Endothelial cell of umbilical vein (primary cell): Measurements from ENCODE around the gene ARHGAP10. TPM values are rescaled to one million over a fixed set of nuclear protein-coding genes. Genes with fewer than 3 reads are reported as not detected.

ENCODE experiments used
- BruUV-seq: library from RNA; stranded (reverse); fragments of 400-500 nt; replicated peaks from 2 replicates; lab custom pipeline; 2021; lab: Mats Ljungman, UMichigan
- CTCF ChIA-PET: fragments of 300-600, 350-600 bp; sonication (Branson Sonifier 250); formaldehyde crosslinking; loops from one replicate; lab custom pipeline; 2021; ENCODE audit warnings: antibody characterized with exemption, inconsistent platforms; lab: Charles Lee
- POLR2A ChIA-PET: fragments of 300-600, 350-600 bp; sonication (Branson Sonifier 250); formaldehyde crosslinking; loops from one replicate; lab custom pipeline; 2021; ENCODE audit warnings: antibody characterized with exemption, inconsistent platforms; lab: Charles Lee
- DNase-seq: peaks from one replicate; pipeline ENCODE4 v3.0.0-alpha.2; 2011; ENCODE audit warnings: low read depth, low spot score
- FAIRE-seq: peaks from 2 replicates; lab custom pipeline; 2011; peaks lifted over from hg19 to GRCh38; lab: Jason Lieb, UNC
- H2AFZ ChIP-seq: 2 replicates; pipeline ENCODE4 v1.6.0; 2012; ENCODE audit warnings: low read depth, low read length, control low read depth, inconsistent platforms
- H3K27ac ChIP-seq: 2 replicates; pipeline ENCODE4 v1.5.1; 2011; ENCODE audit warnings: low read depth, mild to moderate bottlenecking, control low read depth, low read length, moderate library complexity; ENCODE audit not compliant: insufficient read depth
- H3K27me3 ChIP-seq, 2 experiments: 2 replicates each; pipeline versions ENCODE4 v1.6.0 to v1.6.1; 2011; ENCODE audit warnings: low read length in 2 of 2, mixed read lengths in 1 of 2; ENCODE audit not compliant: control insufficient read depth in 2 of 2, insufficient read depth in 2 of 2
- H3K36me3 ChIP-seq, 2 experiments: 2 replicates in 1 of 2; 3 replicates in 1 of 2; pipeline ENCODE4 v1.5.1; 2011; ENCODE audit warnings: low read length in 2 of 2, mild to moderate bottlenecking in 1 of 2, moderate library complexity in 1 of 2; ENCODE audit not compliant: control insufficient read depth in 2 of 2, insufficient read depth in 2 of 2; ENCODE audit errors: extremely low read depth in 1 of 2
- H3K4me1 ChIP-seq: 3 replicates; pipeline ENCODE4 v1.5.1; 2011; ENCODE audit warnings: mild to moderate bottlenecking, low read length; ENCODE audit not compliant: control insufficient read depth, insufficient read depth; ENCODE audit errors: extremely low read depth
- H3K4me2 ChIP-seq: 2 replicates; pipeline ENCODE4 v1.6.1; 2011; ENCODE audit warnings: low read length, control low read depth, mixed read lengths; ENCODE audit not compliant: insufficient read depth
- H3K4me3 ChIP-seq, 3 experiments: fragments of 200-600 bp in 1 of 3; sonication (generic), shearing (Covaris generic) in 1 of 3; replicated peaks in 1 of 3; 2 replicates each; pipeline ENCODE4 v1.5.1; 2011 to 2016; ENCODE audit warnings: control low read depth in 3 of 3, low read length in 3 of 3, mild to moderate bottlenecking in 2 of 3, inconsistent platforms in 1 of 3, low read depth in 1 of 3, moderate library complexity in 1 of 3; ENCODE audit not compliant: insufficient read depth in 1 of 3
- H3K79me2 ChIP-seq: 2 replicates; pipeline ENCODE4 v1.6.0; 2012; ENCODE audit warnings: low read length, inconsistent platforms; ENCODE audit not compliant: control insufficient read depth, insufficient read depth
- H3K9ac ChIP-seq: replicated peaks from 2 replicates; pipeline ENCODE3; 2011; ENCODE audit warnings: low read length, control low read depth; ENCODE audit not compliant: insufficient read depth; ENCODE audit errors: extremely low read depth
- H3K9me1 ChIP-seq: replicated peaks from 3 replicates; pipeline ENCODE4 v1.6.0; 2011; ENCODE audit warnings: mild to moderate bottlenecking, low read length; ENCODE audit not compliant: control insufficient read depth, insufficient read depth; ENCODE audit errors: extremely low read depth
- H3K9me3 ChIP-seq: replicated peaks from 2 replicates; pipeline ENCODE4 v1.5.1; 2012; ENCODE audit warnings: low read length, inconsistent platforms; ENCODE audit not compliant: control insufficient read depth, insufficient read depth
- H4K20me1 ChIP-seq: replicated peaks from 2 replicates; pipeline ENCODE3; 2011; ENCODE audit warnings: mild to moderate bottlenecking, low read length; ENCODE audit not compliant: control insufficient read depth, insufficient read depth; ENCODE audit errors: extremely low read depth
- CTCF ChIP-seq, 2 donors: IDR thresholded peaks; 1 replicate in 1 of 2; 2 replicates in 1 of 2; pipeline ENCODE4 v1.5.1; 2011; ENCODE audit warnings: low read length in 2 of 2, mild to moderate bottlenecking in 2 of 2, moderate library complexity in 2 of 2, control low read depth in 1 of 2, inconsistent platforms in 1 of 2, low read depth in 1 of 2; ENCODE audit not compliant: insufficient read depth in 1 of 2; ENCODE audit errors: extremely low read depth in 1 of 2
- EZH2 ChIP-seq: IDR thresholded peaks from 2 replicates; pipeline ENCODE4 v1.6.1; 2012; ENCODE audit warnings: borderline replicate concordance, low read depth, mild to moderate bottlenecking, moderate library complexity, low read length, inconsistent platforms; ENCODE audit not compliant: severe bottlenecking
- FOS ChIP-seq: IDR thresholded peaks from 2 replicates; pipeline ENCODE4 v1.6.1; 2011; ENCODE audit warnings: mild to moderate bottlenecking, low read length, moderate library complexity, borderline replicate concordance; ENCODE audit not compliant: insufficient read depth
- GATA2 ChIP-seq: IDR thresholded peaks from 2 replicates; pipeline ENCODE4 v1.7.0; 2011; ENCODE audit warnings: low read depth, mild to moderate bottlenecking, moderate library complexity, mixed read lengths, low read length; ENCODE audit not compliant: insufficient read length, insufficient read depth
- JUN ChIP-seq: IDR thresholded peaks from 2 replicates; pipeline ENCODE4 v1.6.1; 2011; ENCODE audit warnings: borderline replicate concordance, low read depth; ENCODE audit not compliant: insufficient read length, insufficient read depth
- MYC ChIP-seq: IDR thresholded peaks from one replicate; pipeline ENCODE4 v1.6.1; 2011; ENCODE audit warnings: mild to moderate bottlenecking, low read depth, low read length
- POLR2A ChIP-seq: IDR thresholded peaks from 2 replicates; pipeline ENCODE4 v1.6.1; 2012; ENCODE audit warnings: low read depth, mild to moderate bottlenecking, control low read depth, low read length
- POLR2AphosphoS5 ChIP-seq: IDR thresholded peaks from 2 replicates; pipeline ENCODE4 v1.6.1; 2012; ENCODE audit warnings: low read depth, mild to moderate bottlenecking, control low read depth, low read length, moderate library complexity; ENCODE audit not compliant: insufficient read depth
- dilution Hi-C: fragments of 300-500 bp; cut with MboI; formaldehyde crosslinking; loops from one replicate; pipeline ENCODE4 v1.15.0; 2019; ENCODE audit warnings: low sequenced_read_pairs; ENCODE audit not compliant: extremely low pct_ligation_motif_present
- intact Hi-C: fragments of 100-400 bp; cut with micrococcal nuclease; formaldehyde crosslinking; loops from one replicate; pipeline ENCODE4 v1.10.0; 2022
- polyA plus RNA-seq, 4 experiments: library from polyadenylated mRNA; depleted of rRNA in 3 of 4; stranded (reverse) in 3 of 4; unstranded in 1 of 4; fragments of >200 nt; gene quantifications; 2 replicates each; pipeline versions ENCODE4 v1.2.1 to v1.2.3, GENCODE V29; 2011 to 2012; ENCODE audit warnings: missing spikeins in 1 of 4
- total RNA-seq: library from RNA; stranded (reverse); gene quantifications from 2 replicates; pipeline ENCODE4 v1.2.3, GENCODE V29; 2021
- TF ChIP-seq, protein P1 (sequence below): IDR thresholded peaks from 2 replicates; pipeline ENCODE4 v1.6.1; 2011; ENCODE audit not compliant: insufficient read depth, insufficient read length

The ARHGAP10 gene
- total and polyA plus RNA-seq, 2 donors (not counting 3 experiments of a cell fraction or from before 2014, with no cell fraction given), result 20.4 to 36.7 TPM

GRCh38 chr4:148092316-148093014 is 360.6 kb downstream of the ARHGAP10 start:
- H3K79me2 ChIP-seq, result no peaks in the 10 kb centered on the region
- H2AFZ ChIP-seq, result no peak overlapping the region
- H3K9me1 ChIP-seq, result no peaks in the 10 kb centered on the region
- ChIA-PET CTCF (interaction anchor here (1.0 kb wide), 1 partner anchor 109 kb away, joined by 4 read pairs; no protein-coding TSS in a partner anchor), POLR2A (no interaction called here)
- no peak overlapping the region for H3K4me2 ChIP-seq
- no peak overlapping the region for H3K9ac ChIP-seq
- intact Hi-C loops (no loop called here), dilution Hi-C loops (no loop called here)
- no peaks in the 10 kb centered on the region for H3K36me3 ChIP-seq
- TF ChIP-seq CTCF (IDR thresholded peaks at IDR 0.05; ENCODE audit: extremely low read depth in 1 of 2, insufficient read depth in 1 of 2, low read depth in 1 of 2, low read length in 2 of 2) (no peak), JUN (no peak), MYC (no peak), GATA2 (no peak), FOS (no peak), EZH2 (no peak), POLR2A (no peak), POLR2AphosphoS5 (no peak)
- TF ChIP-seq, protein P1, sequence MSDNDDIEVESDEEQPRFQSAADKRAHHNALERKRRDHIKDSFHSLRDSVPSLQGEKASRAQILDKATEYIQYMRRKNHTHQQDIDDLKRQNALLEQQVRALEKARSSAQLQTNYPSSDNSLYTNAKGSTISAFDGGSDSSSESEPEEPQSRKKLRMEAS, result no peak
- H3K9me3 ChIP-seq, result no peaks in the 10 kb centered on the region
- H3K4me3 ChIP-seq, result no peak overlapping the region
- H3K27me3 ChIP-seq, result no peaks in the 10 kb centered on the region
- no peaks in the 10 kb centered on the region for H3K4me1 ChIP-seq
- FAIRE-seq (no peak), DNase-seq (no peak)
- H4K20me1 ChIP-seq, result no peaks in the 10 kb centered on the region
- no peak overlapping the region for H3K27ac ChIP-seq
- no TSS peak for BruUV-seq
